Panc1 (cell line): ENCODE results near the gene AHCY. TPM values are rescaled to one million over a fixed set of nuclear protein-coding genes. Genes with fewer than 3 reads are reported as not detected.

Source experiments
- ATAC-seq: fragments of 200-7000 bp; cut with Tn5 transposase; 2 replicates; pipeline ENCODE4 v1.9.1; 2020; ENCODE audit warnings: mild to moderate bottlenecking, moderate library complexity
- BruUV-seq: library from RNA; stranded (reverse); fragments of 400-500 nt; replicated peaks from 2 replicates; lab custom pipeline; 2021; lab: Mats Ljungman, UMichigan
- CTCF ChIA-PET: fragments of 300-600 bp; sonication (Branson Sonifier 250); formaldehyde crosslinking; loops from one replicate; lab custom pipeline; 2022; ENCODE audit warnings: antibody characterized with exemption; lab: Charles Lee
- POLR2A ChIA-PET: fragments of 300-600 bp; sonication (Branson Sonifier 250); formaldehyde crosslinking; loops from one replicate; lab custom pipeline; 2022; ENCODE audit warnings: antibody characterized with exemption; lab: Charles Lee
- DNase-seq: peaks from one replicate; pipeline ENCODE4 v3.0.0-alpha.2; 2010; ENCODE audit warnings: low read depth, low spot score
- H3K27ac ChIP-seq: 2 replicates; pipeline ENCODE4 v1.5.1; 2011; ENCODE audit warnings: mild to moderate bottlenecking, low read length, inconsistent platforms
- H3K27me3 ChIP-seq: fragments of 200-500 bp; sonication (Bioruptor generic); 2 replicates; pipeline ENCODE4 v1.6.0; 2014; ENCODE audit warnings: low read length, inconsistent platforms; ENCODE audit not compliant: control insufficient read depth, insufficient read depth
- H3K36me3 ChIP-seq: fragments of 200-500 bp; sonication (Bioruptor generic); 2 replicates; pipeline ENCODE4 v1.5.1; 2014; ENCODE audit warnings: inconsistent platforms, mild to moderate bottlenecking, low read length, moderate library complexity; ENCODE audit not compliant: control insufficient read depth, insufficient read depth
- H3K4me1 ChIP-seq: 2 replicates; pipeline ENCODE4 v1.5.1; 2011; ENCODE audit warnings: inconsistent platforms, mild to moderate bottlenecking, low read length, moderate library complexity; ENCODE audit not compliant: control insufficient read depth, insufficient read depth
- H3K4me3 ChIP-seq, 2 experiments: 2 replicates each; pipeline ENCODE4 v1.5.1; 2011 to 2012; ENCODE audit warnings: low read depth in 2 of 2, low read length in 2 of 2, mild to moderate bottlenecking in 2 of 2, inconsistent platforms in 1 of 2, moderate library complexity in 1 of 2
- H3K9me3 ChIP-seq: fragments of 200-500 bp; sonication (Bioruptor generic); 2 replicates; pipeline ENCODE4 v1.5.1; 2014; ENCODE audit warnings: low read depth, mild to moderate bottlenecking, inconsistent platforms, low read length, moderate library complexity; ENCODE audit not compliant: control insufficient read depth, insufficient read depth
- CTCF ChIP-seq: fragments of 450-650 bp; IDR thresholded peaks from 2 replicates; pipeline ENCODE4 v1.5.1; 2017; ENCODE audit warnings: mild to moderate bottlenecking
- POLR2AphosphoS5 ChIP-seq: IDR thresholded peaks from 2 replicates; pipeline ENCODE4 v1.6.1; 2012; ENCODE audit warnings: mild to moderate bottlenecking, low read depth, low read length, moderate library complexity
- REST ChIP-seq, 2 experiments: IDR thresholded peaks; 2 replicates each; pipeline ENCODE4 v1.6.1; 2011 to 2012; ENCODE audit warnings: low read depth in 2 of 2, control low read depth in 1 of 2, low read length in 1 of 2, mild to moderate bottlenecking in 1 of 2, moderate library complexity in 1 of 2; ENCODE audit not compliant: insufficient read depth in 1 of 2
- SIN3A ChIP-seq: IDR thresholded peaks from 2 replicates; pipeline ENCODE4 v1.6.1; 2012; ENCODE audit warnings: low read depth, mild to moderate bottlenecking, low read length, moderate library complexity, borderline replicate concordance; ENCODE audit not compliant: insufficient read depth
- TCF7L2 ChIP-seq: IDR thresholded peaks from 2 replicates; pipeline ENCODE4 v1.6.1; 2011; ENCODE audit warnings: mild to moderate bottlenecking, low read depth, low read length, inconsistent platforms
- in situ Hi-C: cut with HindIII; loops from 2 replicates; pipeline ENCODE4 v1.10.0; 2016; ENCODE audit warnings: low sequenced_read_pairs, low pct_unique_long_range_greater_than_20kb
- intact Hi-C: fragments of 100-400 bp; cut with micrococcal nuclease; formaldehyde crosslinking; loops from one replicate; pipeline ENCODE4 v1.10.0; 2022; ENCODE audit not compliant: unreplicated experiment
- total RNA-seq: library from RNA; stranded (reverse); gene quantifications from one replicate; pipeline ENCODE4 v1.2.1, GENCODE V29; 2021; ENCODE audit not compliant: unreplicated experiment

The AHCY gene
- total RNA-seq, 1 experiment from 2014 or later: 171 TPM

GRCh38 chr20:34233687-34234086 lies 69.5 kb downstream of the AHCY start:
- CTCF ChIA-PET: interaction anchor here (0.6 kb wide), 1 partner anchor 936 kb away, joined by 3 read pairs; no protein-coding TSS in a partner anchor

GRCh38 chr20:34232494-34233087 lies 70.6 kb downstream of the AHCY start:
- POLR2A ChIA-PET: interaction anchor here (0.6 kb wide), 1 partner anchor 69 kb away, joined by 9 read pairs; no protein-coding TSS in a partner anchor
- no peak for ATAC-seq
- Histone ChIP-seq H3K4me3 (no peak overlapping the region), H3K27ac (no peak overlapping the region), H3K27me3 (no peaks in the 10 kb centered on the region; the same call in 1 of the 2 replicates), H3K9me3 (no peaks in the 10 kb centered on the region), H3K36me3 (no peaks in the 10 kb centered on the region), H3K4me1 (no peaks in the 10 kb centered on the region)
- intact Hi-C loops: no loop called here
- DNase-seq: no peak
- TF ChIP-seq POLR2AphosphoS5 (no peak), REST (IDR thresholded peaks at IDR 0.05; ENCODE audit: insufficient read depth in 1 of 2, low read depth in 2 of 2, low read length in 1 of 2) (no peak), TCF7L2 (no peak), CTCF (no peak), SIN3A (no peak)
- CTCF ChIA-PET: no interaction called here
- in situ Hi-C loops: no loop called here
- BruUV-seq: no TSS peak

More at GRCh38 chr20:34233687-34234086, 69.5 kb downstream of the AHCY start:
- no peak for ATAC-seq
- Histone ChIP-seq H3K4me1 (no peaks in the 10 kb centered on the region), H3K27ac (no peak overlapping the region), H3K36me3 (no peaks in the 10 kb centered on the region), H3K4me3 (no peak overlapping the region), H3K27me3 (no peaks in the 10 kb centered on the region; the same call in 1 of the 2 replicates), H3K9me3 (no peaks in the 10 kb centered on the region)
- no peak for TF ChIP-seq SIN3A
- TF ChIP-seq POLR2AphosphoS5: no peak
- no peak for TF ChIP-seq REST (IDR thresholded peaks at IDR 0.05; ENCODE audit: insufficient read depth in 1 of 2, low read depth in 2 of 2, low read length in 1 of 2)
- no peak for TF ChIP-seq CTCF
- no peak for TF ChIP-seq TCF7L2
- DNase-seq: no peak
- BruUV-seq: no TSS peak
- in situ Hi-C loops (no loop called here), intact Hi-C loops (no loop called here)
- POLR2A ChIA-PET: no interaction called here
